BJ (cell line): Measurements from ENCODE around the gene LAMA2. TPM values are rescaled to one million over a fixed set of nuclear protein-coding genes. Genes with fewer than 3 reads are reported as not detected.

Experiments
- CTCF ChIA-PET: fragments of 350-600 bp; formaldehyde crosslinking; extraction: SDS; loops from one replicate; lab custom pipeline; 2021; ENCODE audit warnings: antibody characterized with exemption, inconsistent platforms; lab: Yijun Ruan, JAX
- POLR2A ChIA-PET: fragments of 300-600 bp; sonication (Branson Sonifier 250); formaldehyde crosslinking; extraction: SDS; loops from one replicate; lab custom pipeline; 2021; ENCODE audit warnings: antibody characterized with exemption; lab: Charles Lee
- DNase-seq: peaks from one replicate; pipeline ENCODE4 v3.0.0-alpha.2; 2011; ENCODE audit warnings: low read depth
- H3K27me3 ChIP-seq: 2 replicates; pipeline ENCODE4 v1.6.0; 2011; ENCODE audit warnings: low read length; ENCODE audit not compliant: control insufficient read depth, insufficient read depth
- H3K36me3 ChIP-seq: 2 replicates; pipeline ENCODE4 v1.5.1; 2011; ENCODE audit warnings: low read length; ENCODE audit not compliant: control insufficient read depth, insufficient read depth
- H3K4me3 ChIP-seq: 2 replicates; pipeline ENCODE4 v1.5.1; 2011; ENCODE audit warnings: low read depth, mild to moderate bottlenecking, control low read depth, low read length
- polyA plus RNA-seq: library from polyadenylated mRNA; depleted of rRNA; stranded (reverse); fragments of >200 nt; gene quantifications from 2 replicates; pipeline ENCODE4 v1.2.3, GENCODE V29; 2011
- TF ChIP-seq, protein P1 (sequence below): IDR thresholded peaks from 2 replicates; pipeline ENCODE4 v1.5.1; 2011; ENCODE audit warnings: low read depth, mild to moderate bottlenecking, control low read depth, inconsistent platforms, low read length, moderate library complexity; ENCODE audit not compliant: insufficient read depth

The LAMA2 gene
- polyA plus RNA-seq, 1 experiment = 50.0 TPM

DNA sequence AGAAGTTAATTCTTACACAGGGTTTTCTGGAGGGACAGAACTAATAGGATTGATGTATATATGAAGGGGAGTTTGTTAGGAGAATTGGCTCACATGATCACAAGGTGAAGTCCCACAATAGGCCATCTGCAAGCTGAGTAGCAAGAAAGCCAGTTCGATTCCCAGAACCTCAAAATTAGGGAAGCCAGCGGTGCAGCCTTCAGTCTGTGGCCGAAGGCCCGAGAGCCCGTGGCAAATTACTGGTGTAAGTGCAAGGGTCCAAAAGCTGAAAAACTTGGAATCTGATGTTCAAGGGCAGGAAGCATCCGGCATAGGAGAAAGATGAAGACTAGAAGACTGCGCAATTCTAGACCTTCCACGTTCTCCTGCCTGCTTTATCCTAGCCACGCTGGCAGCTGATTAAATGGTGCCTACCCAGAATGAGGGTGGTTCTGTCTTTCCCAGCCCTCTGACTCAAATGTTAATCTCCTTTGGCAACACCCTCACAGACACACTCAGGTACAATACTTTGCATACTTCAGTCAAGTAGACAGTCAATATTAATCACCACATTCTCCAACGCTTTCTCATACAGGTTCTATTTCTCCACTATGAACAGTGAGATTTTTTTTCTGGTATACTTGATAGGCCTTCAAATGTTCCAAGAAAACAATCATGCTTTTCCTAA, 357.0 kb downstream of the LAMA2 start:
- ChIA-PET CTCF (interaction anchor here (1.0 to 1.8 kb wide), 3 partner anchors 12 to 433 kb away, joined by 3 to 7 read pairs (median 4); no protein-coding TSS in a partner anchor), POLR2A (no interaction called here)

DNA sequence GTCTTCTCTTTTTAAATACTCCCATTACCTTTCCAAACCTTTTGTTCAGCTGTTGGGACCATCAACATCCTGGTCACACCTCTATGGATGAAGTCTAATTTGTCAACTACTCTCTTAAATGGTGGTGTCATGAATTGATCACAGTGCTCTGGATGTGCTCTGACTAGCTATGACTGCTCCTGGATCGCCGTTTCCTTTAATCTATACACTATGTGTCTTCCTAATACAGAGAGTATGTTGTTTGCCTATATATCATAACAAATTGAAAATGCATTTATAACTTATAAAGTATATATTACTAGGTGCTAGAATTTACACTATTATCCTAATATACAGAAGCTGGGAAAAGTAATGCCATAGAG, 357.5 kb downstream of the LAMA2 start:
- CTCF ChIA-PET = interaction anchor here (1.0 to 1.8 kb wide), 3 partner anchors 11 to 433 kb away, joined by 3 to 7 read pairs (median 4); no protein-coding TSS in a partner anchor
- no peak for DNase-seq
- TF ChIP-seq, protein P1, sequence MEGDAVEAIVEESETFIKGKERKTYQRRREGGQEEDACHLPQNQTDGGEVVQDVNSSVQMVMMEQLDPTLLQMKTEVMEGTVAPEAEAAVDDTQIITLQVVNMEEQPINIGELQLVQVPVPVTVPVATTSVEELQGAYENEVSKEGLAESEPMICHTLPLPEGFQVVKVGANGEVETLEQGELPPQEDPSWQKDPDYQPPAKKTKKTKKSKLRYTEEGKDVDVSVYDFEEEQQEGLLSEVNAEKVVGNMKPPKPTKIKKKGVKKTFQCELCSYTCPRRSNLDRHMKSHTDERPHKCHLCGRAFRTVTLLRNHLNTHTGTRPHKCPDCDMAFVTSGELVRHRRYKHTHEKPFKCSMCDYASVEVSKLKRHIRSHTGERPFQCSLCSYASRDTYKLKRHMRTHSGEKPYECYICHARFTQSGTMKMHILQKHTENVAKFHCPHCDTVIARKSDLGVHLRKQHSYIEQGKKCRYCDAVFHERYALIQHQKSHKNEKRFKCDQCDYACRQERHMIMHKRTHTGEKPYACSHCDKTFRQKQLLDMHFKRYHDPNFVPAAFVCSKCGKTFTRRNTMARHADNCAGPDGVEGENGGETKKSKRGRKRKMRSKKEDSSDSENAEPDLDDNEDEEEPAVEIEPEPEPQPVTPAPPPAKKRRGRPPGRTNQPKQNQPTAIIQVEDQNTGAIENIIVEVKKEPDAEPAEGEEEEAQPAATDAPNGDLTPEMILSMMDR = no peak
- no peak overlapping the region for H3K4me3 ChIP-seq
- H3K27me3 ChIP-seq = no peaks in the 10 kb centered on the region
- H3K36me3 ChIP-seq = no peaks in the 10 kb centered on the region
- POLR2A ChIA-PET = no interaction called here

More for the DNA sequence above, 357.0 kb downstream of the LAMA2 start:
- no peaks in the 10 kb centered on the region for H3K27me3 ChIP-seq
- no peaks in the 10 kb centered on the region for H3K36me3 ChIP-seq
- TF ChIP-seq, protein P1 = no peak
- DNase-seq = no peak
- H3K4me3 ChIP-seq = no peak overlapping the region

DNA sequence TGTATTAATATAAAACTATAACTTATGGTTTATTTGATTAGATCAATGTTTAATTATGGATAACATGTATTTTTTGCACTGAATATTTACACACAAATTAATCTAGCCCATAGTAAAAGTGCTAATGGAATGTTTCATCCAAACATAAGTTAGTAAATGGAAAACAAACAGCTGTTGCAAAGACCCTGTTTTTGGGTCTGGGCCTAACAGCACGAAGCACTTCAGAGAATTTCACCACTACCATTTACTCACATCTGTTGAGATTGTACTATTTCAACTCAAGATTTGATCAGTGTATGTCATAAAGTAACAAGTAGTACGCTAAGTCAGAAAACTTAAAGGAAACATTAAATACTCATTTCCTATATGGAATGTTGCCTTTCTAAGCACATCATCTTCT, 359.6 kb downstream of the LAMA2 start:
- POLR2A ChIA-PET = no interaction called here
- no peaks in the 10 kb centered on the region for H3K27me3 ChIP-seq
- no peak for DNase-seq
- H3K36me3 ChIP-seq = no peaks in the 10 kb centered on the region
- CTCF ChIA-PET = no interaction called here
- TF ChIP-seq, protein P1 = no peak
- H3K4me3 ChIP-seq = no peak overlapping the region

DNA sequence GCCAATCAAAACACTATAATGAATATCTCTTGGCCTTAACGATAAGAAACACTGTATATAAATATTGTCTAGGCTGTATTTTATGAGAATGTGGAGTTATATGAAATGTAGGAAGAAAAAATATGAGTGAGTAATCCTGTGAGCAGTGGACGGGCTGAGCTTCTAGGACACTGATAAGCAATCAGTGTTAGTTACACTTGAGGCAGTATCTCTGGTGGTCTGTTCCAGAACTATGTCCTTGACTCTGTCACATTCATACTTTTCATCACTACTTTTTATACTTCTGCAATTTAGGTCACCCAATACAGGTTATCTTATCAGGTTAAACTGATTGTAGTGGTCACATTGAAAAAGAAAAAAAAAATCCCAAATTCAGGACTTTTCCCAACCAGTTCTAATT, 360.4 kb downstream of the LAMA2 start:
- DNase-seq = no peak
- TF ChIP-seq, protein P1 = no peak
- Histone ChIP-seq H3K27me3 (no peaks in the 10 kb centered on the region), H3K36me3 (no peaks in the 10 kb centered on the region), H3K4me3 (no peak overlapping the region)
- POLR2A ChIA-PET = no interaction called here
- CTCF ChIA-PET = interaction anchor here (0.6 kb wide), 1 partner anchor 722 kb away, joined by 3 read pairs; no protein-coding TSS in a partner anchor

DNA sequence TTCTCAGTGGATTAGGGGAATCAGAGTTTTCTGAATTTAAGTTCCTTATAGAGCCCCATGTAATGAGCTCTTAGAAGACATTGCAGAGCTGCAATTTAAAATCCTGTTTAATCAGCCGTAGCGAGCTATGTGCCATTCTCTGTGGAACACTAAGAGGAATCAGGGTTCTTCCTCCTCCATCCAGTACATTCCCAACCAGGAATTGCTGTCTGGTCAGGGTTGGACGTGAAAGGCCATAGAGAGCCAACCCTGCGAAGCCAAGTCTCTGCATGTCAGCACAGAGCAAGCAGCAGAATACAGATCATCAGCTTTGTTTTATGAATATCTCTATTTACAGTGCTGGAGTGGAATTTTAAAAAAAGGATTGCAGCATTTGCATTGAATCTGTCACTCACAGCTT, 366.0 kb downstream of the LAMA2 start:
- H3K27me3 ChIP-seq = no peaks in the 10 kb centered on the region
- TF ChIP-seq, protein P1 = no peak
- H3K4me3 ChIP-seq = no peak overlapping the region
- CTCF ChIA-PET = interaction anchor here (0.9 to 1.1 kb wide), 2 partner anchors 98 to 440 kb away, joined by 3 read pairs; no protein-coding TSS in a partner anchor
- no peaks in the 10 kb centered on the region for H3K36me3 ChIP-seq
- no peak for DNase-seq
- POLR2A ChIA-PET = no interaction called here
